Liver (tissue), 9 donors: Measurements from ENCODE around the gene FMOD. TPM values are rescaled to one million over a fixed set of nuclear protein-coding genes. Genes with fewer than 3 reads are reported as not detected.

Source experiments
- DNase-seq: peaks from one replicate; pipeline ENCODE4 v3.0.0-alpha.2; 2017; ENCODE audit warnings: low spot score
- H3K27ac ChIP-seq, 2 donors: one replicate each; pipeline ENCODE4 v1.7.0; 2013; ENCODE audit warnings: inconsistent platforms in 2 of 2, low read length in 2 of 2, control low read depth in 1 of 2, low read depth in 1 of 2, mild to moderate bottlenecking in 1 of 2
- H3K27me3 ChIP-seq, 4 donors: one replicate each; pipeline versions ENCODE4 v1.6.1 to v1.7.0; 2013; ENCODE audit warnings: low read length in 3 of 4, inconsistent platforms in 1 of 4, mild to moderate bottlenecking in 1 of 4, moderate library complexity in 1 of 4; ENCODE audit not compliant: control insufficient read depth in 4 of 4, insufficient read depth in 4 of 4
- H3K36me3 ChIP-seq, 4 donors: one replicate each; pipeline versions ENCODE4 v1.6.1 to v1.7.0; 2013; ENCODE audit warnings: low read length in 3 of 4, mild to moderate bottlenecking in 3 of 4, low read depth in 1 of 4, moderate library complexity in 1 of 4; ENCODE audit not compliant: control insufficient read depth in 4 of 4, insufficient read depth in 3 of 4
- H3K4me1 ChIP-seq, 4 donors: one replicate each; pipeline versions ENCODE4 v1.6.1 to v1.7.0; 2013; ENCODE audit warnings: low read length in 3 of 4, mild to moderate bottlenecking in 3 of 4, moderate library complexity in 1 of 4; ENCODE audit not compliant: control insufficient read depth in 4 of 4, insufficient read depth in 4 of 4
- H3K4me3 ChIP-seq, 3 donors: one replicate each; pipeline versions ENCODE4 v1.6.1 to v1.7.0; 2013; ENCODE audit warnings: low read length in 3 of 3, control low read depth in 1 of 3, low read depth in 1 of 3, mild to moderate bottlenecking in 1 of 3
- H3K9ac ChIP-seq, 2 donors: one replicate each; pipeline ENCODE4 v1.7.0; 2013; ENCODE audit warnings: low read length in 2 of 2, mild to moderate bottlenecking in 2 of 2, moderate library complexity in 2 of 2, control low read depth in 1 of 2, low read depth in 1 of 2
- H3K9me3 ChIP-seq, 4 donors: one replicate each; pipeline versions ENCODE4 v1.6.1 to v1.7.0; 2013; ENCODE audit warnings: low read length in 3 of 4; ENCODE audit not compliant: control insufficient read depth in 4 of 4
- ATF3 ChIP-seq: IDR thresholded peaks from 2 replicates; pipeline ENCODE4 v1.6.1; 2016; ENCODE audit warnings: antibody characterized with exemption
- CTCF ChIP-seq: fragments of 150-350 bp; IDR thresholded peaks from 2 replicates; pipeline ENCODE4 v1.5.1; 2017; ENCODE audit warnings: improper control_type of control experiment, low read depth, low read length; ENCODE audit not compliant: missing input control
- EGR1 ChIP-seq, 2 donors: IDR thresholded peaks; 2 replicates each; pipeline ENCODE4 v1.6.1; 2016 to 2018; ENCODE audit warnings: antibody characterized with exemption in 2 of 2, low read depth in 2 of 2
- FOXA1 ChIP-seq: IDR thresholded peaks from 2 replicates; pipeline ENCODE4 v1.6.1; 2016; ENCODE audit warnings: antibody characterized with exemption
- FOXA2 ChIP-seq: IDR thresholded peaks from 2 replicates; pipeline ENCODE4 v1.6.1; 2016; ENCODE audit warnings: antibody characterized with exemption
- GABPA ChIP-seq, 2 donors: IDR thresholded peaks in 1 of 2; conservative IDR thresholded peaks in 1 of 2; 2 replicates each; pipeline ENCODE4 v1.6.1; 2016; ENCODE audit warnings: antibody characterized with exemption in 2 of 2, mild to moderate bottlenecking in 1 of 2, moderate library complexity in 1 of 2
- HNF4A ChIP-seq, 2 donors: conservative IDR thresholded peaks; 2 replicates each; pipeline ENCODE4 v1.6.1; 2016; ENCODE audit warnings: antibody characterized with exemption in 2 of 2, mild to moderate bottlenecking in 2 of 2
- HNF4G ChIP-seq: IDR thresholded peaks from 2 replicates; pipeline ENCODE4 v1.6.1; 2016; ENCODE audit warnings: antibody characterized with exemption
- JUND ChIP-seq, 2 donors: IDR thresholded peaks; 2 replicates each; pipeline ENCODE4 v1.6.1; 2016; ENCODE audit warnings: antibody characterized with exemption in 2 of 2
- NR2F2 ChIP-seq: IDR thresholded peaks from 2 replicates; pipeline ENCODE4 v1.6.1; 2016; ENCODE audit warnings: antibody characterized with exemption
- RAD21 ChIP-seq, 2 donors: IDR thresholded peaks; 2 replicates each; pipeline ENCODE4 v1.6.1; 2016; ENCODE audit warnings: antibody characterized with exemption in 2 of 2, mild to moderate bottlenecking in 2 of 2
- REST ChIP-seq: IDR thresholded peaks from 2 replicates; pipeline ENCODE4 v1.6.1; 2016; ENCODE audit warnings: antibody characterized with exemption, mild to moderate bottlenecking
- SP1 ChIP-seq: IDR thresholded peaks from 2 replicates; pipeline ENCODE4 v1.6.1; 2018; ENCODE audit warnings: antibody characterized with exemption, mild to moderate bottlenecking
- TAF1 ChIP-seq: conservative IDR thresholded peaks from 2 replicates; pipeline ENCODE4 v1.6.1; 2016; ENCODE audit warnings: antibody characterized with exemption, mild to moderate bottlenecking
- YY1 ChIP-seq: IDR thresholded peaks from 2 replicates; pipeline ENCODE4 v1.6.1; 2016; ENCODE audit warnings: antibody characterized with exemption, mild to moderate bottlenecking
- ZBTB33 ChIP-seq: IDR thresholded peaks from 2 replicates; pipeline ENCODE4 v1.6.1; 2016; ENCODE audit warnings: antibody characterized with exemption
- WGBS: extraction: QIAGEN DNeasy Blood & Tissue Kit; methylation state at CpG from one replicate; pipeline ENCODE4 v1.1.7; 2013; 5-methylcytosine and 5-hydroxymethylcytosine counted together
- polyA plus RNA-seq, 2 donors: library from polyadenylated mRNA; stranded (reverse) in 1 of 2; unstranded in 1 of 2; fragments of 200-250 nt in 1 of 2; fragments of >200 nt in 1 of 2; fragmentation: Nextera tagmentation in 1 of 2; extraction: Ambion mirVana in 1 of 2; gene quantifications; one replicate each; pipeline versions ENCODE4 v1.2.1 to v1.2.3, GENCODE V29; 2013 to 2015
- total RNA-seq, 2 donors: library from RNA; depleted of rRNA; stranded (reverse); fragments of >200 nt; gene quantifications; one replicate each; pipeline ENCODE4 v1.2.3, GENCODE V29; 2014
- donor health status: healthy.
- donor health status: healthy.
- donor health status: healthy.
- donor health status: healthy.
- donor health status: healthy.

FMOD gene
- total and polyA plus RNA-seq, 4 donors, result 1.0 to 7.0 (median 2.4) TPM

- Histone ChIP-seq H3K9ac (no peak overlapping the region), H3K36me3 (no peaks in the 10 kb centered on the region), H3K27me3 (peaks cover 0 to 7% (median 2%) of the 10 kb centered on the region in 4 donors), H3K4me3 (no peak overlapping the region), H3K4me1 (peaks cover 0 to 3% (median 1%) of the 10 kb centered on the region in 4 donors), H3K9me3 (no peaks in the 10 kb centered on the region), H3K27ac (no peak overlapping the region)
- no peak for TF ChIP-seq HNF4A (conservative IDR thresholded peaks at IDR 0.05)
- no peak for TF ChIP-seq GABPA (IDR thresholded peaks at IDR 0.05 in 1 of 2, conservative IDR thresholded peaks at IDR 0.05 in 1 of 2)
- TF ChIP-seq ZBTB33, result no peak
- no peak for TF ChIP-seq NR2F2
- no peak for TF ChIP-seq CTCF
- no peak for TF ChIP-seq EGR1 (IDR thresholded peaks at IDR 0.05; ENCODE audit: low read depth in 2 of 2)
- TF ChIP-seq HNF4G, result no peak
- no peak for DNase-seq
- WGBS, result 71% methylated on average over 4 of the region's 4 CpGs
Observed at GRCh38 chr1:203367057-203367456, 16.1 kb upstream of the FMOD start.

GRCh38 chr1:203366476-203366875 is 15.6 kb upstream of the FMOD start:
- WGBS, result 84% methylated on average over 3 of the region's 3 CpGs
- no peak overlapping the region for H3K27ac ChIP-seq

GRCh38 chr1:203364806-203365205 is 13.9 kb upstream of the FMOD start:
- no peak overlapping the region for H3K4me3 ChIP-seq
- no peak overlapping the region for H3K9ac ChIP-seq
- no peaks in the 10 kb centered on the region for H3K9me3 ChIP-seq
- no peak overlapping the region for H3K27ac ChIP-seq
- H3K4me1 ChIP-seq, result peaks cover 0 to 3% (median 1%) of the 10 kb centered on the region in 4 donors
- no peaks in the 10 kb centered on the region for H3K36me3 ChIP-seq
- 56% methylated on average over 4 of the region's 4 CpGs for WGBS
- DNase-seq, result no peak
- peaks cover 0 to 7% (median 2%) of the 10 kb centered on the region in 4 donors for H3K27me3 ChIP-seq
- TF ChIP-seq REST, result no peak
- TF ChIP-seq GABPA (IDR thresholded peaks at IDR 0.05 in 1 of 2, conservative IDR thresholded peaks at IDR 0.05 in 1 of 2), result no peak
- no peak for TF ChIP-seq FOXA2
- no peak for TF ChIP-seq HNF4A (conservative IDR thresholded peaks at IDR 0.05)
- no peak for TF ChIP-seq FOXA1
- no peak for TF ChIP-seq YY1
- TF ChIP-seq SP1, result no peak
- no peak for TF ChIP-seq HNF4G
- no peak for TF ChIP-seq RAD21 (IDR thresholded peaks at IDR 0.05)
- TF ChIP-seq ATF3, result no peak
- no peak for TF ChIP-seq TAF1
- no peak for TF ChIP-seq JUND (IDR thresholded peaks at IDR 0.05)
- TF ChIP-seq ZBTB33, result no peak
- TF ChIP-seq EGR1 (IDR thresholded peaks at IDR 0.05; ENCODE audit: low read depth in 2 of 2), result no peak

More at GRCh38 chr1:203366476-203366875, 15.6 kb upstream of the FMOD start:
- Histone ChIP-seq H3K27me3 (peaks cover 0 to 7% (median 2%) of the 10 kb centered on the region in 4 donors), H3K36me3 (no peaks in the 10 kb centered on the region), H3K9me3 (no peaks in the 10 kb centered on the region), H3K4me1 (peaks cover 0 to 3% (median 1%) of the 10 kb centered on the region in 4 donors), H3K4me3 (no peak overlapping the region), H3K9ac (no peak overlapping the region)
- TF ChIP-seq NR2F2 (no peak), HNF4G (no peak), EGR1 (IDR thresholded peaks at IDR 0.05; ENCODE audit: low read depth in 2 of 2) (no peak)
- DNase-seq, result no peak
